Liver (tissue), 9 donors: ENCODE data around the gene FLNA. TPM values are rescaled to one million over a fixed set of nuclear protein-coding genes. Genes with fewer than 3 reads are reported as not detected.
A peak's percentile ranks its signal among the peaks of the same experiment; 100 is the strongest.

ENCODE experiments used
- DNase-seq: peaks from one replicate; pipeline ENCODE4 v3.0.0-alpha.2; 2017; ENCODE audit warnings: low spot score
- H3K27ac ChIP-seq, 2 donors: one replicate each; pipeline ENCODE4 v1.7.0; 2013; ENCODE audit warnings: inconsistent platforms in 2 of 2, low read length in 2 of 2, control low read depth in 1 of 2, low read depth in 1 of 2, mild to moderate bottlenecking in 1 of 2
- H3K27me3 ChIP-seq, 4 donors: one replicate each; pipeline versions ENCODE4 v1.6.1 to v1.7.0; 2013; ENCODE audit warnings: low read length in 3 of 4, inconsistent platforms in 1 of 4, mild to moderate bottlenecking in 1 of 4, moderate library complexity in 1 of 4; ENCODE audit not compliant: control insufficient read depth in 4 of 4, insufficient read depth in 4 of 4
- H3K36me3 ChIP-seq, 4 donors: one replicate each; pipeline versions ENCODE4 v1.6.1 to v1.7.0; 2013; ENCODE audit warnings: low read length in 3 of 4, mild to moderate bottlenecking in 3 of 4, low read depth in 1 of 4, moderate library complexity in 1 of 4; ENCODE audit not compliant: control insufficient read depth in 4 of 4, insufficient read depth in 3 of 4
- H3K4me1 ChIP-seq, 4 donors: one replicate each; pipeline versions ENCODE4 v1.6.1 to v1.7.0; 2013; ENCODE audit warnings: low read length in 3 of 4, mild to moderate bottlenecking in 3 of 4, moderate library complexity in 1 of 4; ENCODE audit not compliant: control insufficient read depth in 4 of 4, insufficient read depth in 4 of 4
- H3K4me3 ChIP-seq, 3 donors: one replicate each; pipeline versions ENCODE4 v1.6.1 to v1.7.0; 2013; ENCODE audit warnings: low read length in 3 of 3, control low read depth in 1 of 3, low read depth in 1 of 3, mild to moderate bottlenecking in 1 of 3
- H3K9ac ChIP-seq, 2 donors: one replicate each; pipeline ENCODE4 v1.7.0; 2013; ENCODE audit warnings: low read length in 2 of 2, mild to moderate bottlenecking in 2 of 2, moderate library complexity in 2 of 2, control low read depth in 1 of 2, low read depth in 1 of 2
- H3K9me3 ChIP-seq, 4 donors: one replicate each; pipeline versions ENCODE4 v1.6.1 to v1.7.0; 2013; ENCODE audit warnings: low read length in 3 of 4; ENCODE audit not compliant: control insufficient read depth in 4 of 4
- ATF3 ChIP-seq: IDR thresholded peaks from 2 replicates; pipeline ENCODE4 v1.6.1; 2016; ENCODE audit warnings: antibody characterized with exemption
- CTCF ChIP-seq: fragments of 150-350 bp; IDR thresholded peaks from 2 replicates; pipeline ENCODE4 v1.5.1; 2017; ENCODE audit warnings: improper control_type of control experiment, low read depth, low read length; ENCODE audit not compliant: missing input control
- EGR1 ChIP-seq, 2 donors: IDR thresholded peaks; 2 replicates each; pipeline ENCODE4 v1.6.1; 2016 to 2018; ENCODE audit warnings: antibody characterized with exemption in 2 of 2, low read depth in 2 of 2
- FOXA1 ChIP-seq: IDR thresholded peaks from 2 replicates; pipeline ENCODE4 v1.6.1; 2016; ENCODE audit warnings: antibody characterized with exemption
- FOXA2 ChIP-seq: IDR thresholded peaks from 2 replicates; pipeline ENCODE4 v1.6.1; 2016; ENCODE audit warnings: antibody characterized with exemption
- GABPA ChIP-seq, 2 donors: IDR thresholded peaks in 1 of 2; conservative IDR thresholded peaks in 1 of 2; 2 replicates each; pipeline ENCODE4 v1.6.1; 2016; ENCODE audit warnings: antibody characterized with exemption in 2 of 2, mild to moderate bottlenecking in 1 of 2, moderate library complexity in 1 of 2
- HNF4A ChIP-seq, 2 donors: conservative IDR thresholded peaks; 2 replicates each; pipeline ENCODE4 v1.6.1; 2016; ENCODE audit warnings: antibody characterized with exemption in 2 of 2, mild to moderate bottlenecking in 2 of 2
- HNF4G ChIP-seq: IDR thresholded peaks from 2 replicates; pipeline ENCODE4 v1.6.1; 2016; ENCODE audit warnings: antibody characterized with exemption
- JUND ChIP-seq, 2 donors: IDR thresholded peaks; 2 replicates each; pipeline ENCODE4 v1.6.1; 2016; ENCODE audit warnings: antibody characterized with exemption in 2 of 2
- MAX ChIP-seq: IDR thresholded peaks from 2 replicates; pipeline ENCODE4 v1.6.1; 2016; ENCODE audit warnings: antibody characterized with exemption
- NR2F2 ChIP-seq: IDR thresholded peaks from 2 replicates; pipeline ENCODE4 v1.6.1; 2016; ENCODE audit warnings: antibody characterized with exemption
- RAD21 ChIP-seq, 2 donors: IDR thresholded peaks; 2 replicates each; pipeline ENCODE4 v1.6.1; 2016; ENCODE audit warnings: antibody characterized with exemption in 2 of 2, mild to moderate bottlenecking in 2 of 2
- REST ChIP-seq: IDR thresholded peaks from 2 replicates; pipeline ENCODE4 v1.6.1; 2016; ENCODE audit warnings: antibody characterized with exemption, mild to moderate bottlenecking
- RXRA ChIP-seq, 2 donors: IDR thresholded peaks; 2 replicates each; pipeline ENCODE4 v1.6.1; 2017 to 2018; ENCODE audit warnings: antibody characterized with exemption in 2 of 2, mild to moderate bottlenecking in 1 of 2
- SP1 ChIP-seq: IDR thresholded peaks from 2 replicates; pipeline ENCODE4 v1.6.1; 2018; ENCODE audit warnings: antibody characterized with exemption, mild to moderate bottlenecking
- TAF1 ChIP-seq: conservative IDR thresholded peaks from 2 replicates; pipeline ENCODE4 v1.6.1; 2016; ENCODE audit warnings: antibody characterized with exemption, mild to moderate bottlenecking
- YY1 ChIP-seq: IDR thresholded peaks from 2 replicates; pipeline ENCODE4 v1.6.1; 2016; ENCODE audit warnings: antibody characterized with exemption, mild to moderate bottlenecking
- ZBTB33 ChIP-seq: IDR thresholded peaks from 2 replicates; pipeline ENCODE4 v1.6.1; 2016; ENCODE audit warnings: antibody characterized with exemption
- WGBS: extraction: QIAGEN DNeasy Blood & Tissue Kit; methylation state at CpG from one replicate; pipeline ENCODE4 v1.1.7; 2013; 5-methylcytosine and 5-hydroxymethylcytosine counted together
- polyA plus RNA-seq, 2 donors: library from polyadenylated mRNA; stranded (reverse) in 1 of 2; unstranded in 1 of 2; fragments of 200-250 nt in 1 of 2; fragments of >200 nt in 1 of 2; fragmentation: Nextera tagmentation in 1 of 2; extraction: Ambion mirVana in 1 of 2; gene quantifications; one replicate each; pipeline versions ENCODE4 v1.2.1 to v1.2.3, GENCODE V29; 2013 to 2015
- total RNA-seq, 2 donors: library from RNA; depleted of rRNA; stranded (reverse); fragments of >200 nt; gene quantifications; one replicate each; pipeline ENCODE4 v1.2.3, GENCODE V29; 2014
- donor health status: healthy.
- donor health status: healthy.
- donor health status: healthy.
- donor health status: healthy.
- donor health status: healthy.

Gene FLNA
- total and polyA plus RNA-seq, 4 donors = 23.4 to 152 (median 118) TPM

- no peak for DNase-seq
- Histone ChIP-seq H3K9ac (peak overlapping the region; percentile 36 to 58), H3K4me3 (peak overlapping the region in 2 of 3 donors; percentile 37 to 59), H3K9me3 (no peaks in the 10 kb centered on the region), H3K36me3 (no peaks in the 10 kb centered on the region), H3K27me3 (no peaks in the 10 kb centered on the region), H3K27ac (peak overlapping the region; percentile 92 to 98), H3K4me1 (peaks cover 7 to 18% (median 12%) of the 10 kb centered on the region in 4 donors)
- WGBS = 2% methylated on average over 79 of the region's 79 CpGs
- TF ChIP-seq FOXA2 = no peak
- TF ChIP-seq RAD21 (IDR thresholded peaks at IDR 0.05) = no peak
- TF ChIP-seq NR2F2 = no peak
- no peak for TF ChIP-seq MAX
- TF ChIP-seq SP1 = no peak
- TF ChIP-seq REST = no peak
- no peak for TF ChIP-seq GABPA (IDR thresholded peaks at IDR 0.05 in 1 of 2, conservative IDR thresholded peaks at IDR 0.05 in 1 of 2)
- no peak for TF ChIP-seq RXRA (IDR thresholded peaks at IDR 0.05)
- TF ChIP-seq JUND (IDR thresholded peaks at IDR 0.05) = no peak
- TF ChIP-seq CTCF = no peak
- no peak for TF ChIP-seq YY1
- no peak for TF ChIP-seq HNF4A (conservative IDR thresholded peaks at IDR 0.05)
- TF ChIP-seq ZBTB33 = no peak
- TF ChIP-seq HNF4G = no peak
- no peak for TF ChIP-seq EGR1 (IDR thresholded peaks at IDR 0.05; ENCODE audit: low read depth in 2 of 2)
- no peak for TF ChIP-seq TAF1
- no peak for TF ChIP-seq ATF3
- TF ChIP-seq FOXA1 = no peak
Observed at GRCh38 chrX:154378059-154378798, 3.8 kb upstream of the FLNA start.
